Dermis blood vessel endothelial cell (primary cell): Measurements from ENCODE around the gene CAPN3. TPM values are rescaled to one million over a fixed set of nuclear protein-coding genes. Genes with fewer than 3 reads are reported as not detected.
A peak's percentile ranks its signal among the peaks of the same experiment; 100 is the strongest.

ENCODE experiments used
- DNase-seq: peaks from one replicate; pipeline ENCODE4 v3.0.0; 2010
- total RNA-seq: library from RNA; depleted of rRNA; stranded (reverse); fragments of >200 nt; gene quantifications from 2 replicates; pipeline ENCODE4 v1.2.3, GENCODE V29; 2014

CAPN3 gene
- total RNA-seq, 1 donor from 2014 or later, result 2.4 TPM

DNA sequence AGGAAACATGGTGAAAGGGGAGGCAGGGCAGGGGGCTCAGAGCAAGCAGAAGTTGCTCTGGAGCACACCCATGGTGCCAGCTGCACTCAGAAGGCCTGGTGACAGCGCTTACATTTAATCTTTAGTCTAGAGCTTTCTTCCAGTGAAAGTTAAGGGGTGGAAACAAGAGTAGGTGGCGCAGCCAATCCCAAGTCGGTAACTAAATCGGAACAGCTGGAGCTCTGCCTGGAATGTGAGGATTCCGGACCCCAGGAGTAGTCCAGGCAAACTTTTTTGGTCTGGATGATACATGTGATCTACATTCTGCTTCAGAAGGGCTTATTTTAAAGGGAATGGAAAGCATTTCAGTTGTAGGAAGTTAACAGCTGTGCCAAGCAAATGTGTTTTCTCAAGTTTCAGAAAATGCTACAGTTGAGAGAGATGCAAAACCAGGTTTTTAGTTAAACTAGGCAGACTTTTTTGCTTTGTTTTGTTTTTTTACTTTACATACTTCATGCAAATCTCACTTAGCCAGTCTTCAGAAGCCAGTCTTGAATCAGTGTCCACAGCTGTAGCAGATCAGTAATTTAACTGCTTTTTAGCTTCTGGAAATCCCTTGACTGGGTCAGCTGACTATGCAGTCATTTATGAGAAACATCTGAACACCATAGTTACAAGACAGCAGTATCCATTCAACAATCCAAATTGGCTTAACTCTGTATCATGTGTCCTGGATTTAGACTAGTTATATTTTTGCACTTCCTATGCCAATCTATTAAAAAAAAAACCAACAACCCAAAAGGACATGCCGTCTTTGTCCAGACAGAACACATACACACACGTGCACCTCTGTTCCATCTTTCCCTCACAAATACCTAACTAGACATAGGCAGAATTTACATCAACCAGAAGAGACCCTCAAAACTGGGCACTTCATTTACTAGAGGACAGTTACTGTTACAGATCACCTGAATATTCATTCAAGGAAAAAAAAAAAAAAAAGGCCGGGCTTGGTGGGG lies 98.4 kb downstream of the CAPN3 start:
- DNase-seq, result peak; percentile 81

DNA sequence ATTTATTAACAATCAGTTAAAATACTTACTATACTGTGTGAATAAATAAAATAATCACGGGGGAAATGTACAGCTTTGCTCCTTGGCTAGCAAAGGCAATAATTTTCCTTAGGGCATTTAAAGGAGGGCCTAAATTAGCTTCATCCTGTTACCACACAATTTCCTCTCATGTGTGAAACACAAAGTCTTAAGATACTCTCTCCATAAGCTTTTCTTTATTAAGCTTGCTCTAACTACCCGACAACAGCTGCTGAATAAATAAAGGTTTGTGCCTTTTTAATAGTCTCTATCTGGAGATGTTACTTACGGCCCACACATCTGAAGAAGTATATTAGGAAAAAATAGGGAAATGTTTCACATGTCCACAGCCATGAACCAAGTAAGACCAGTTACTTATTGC lies 102.0 kb downstream of the CAPN3 start:
- no peak for DNase-seq

Other genes with a start within 250 kb of the CAPN3 start
- gene PLA2G4F, start 202.9 kb upstream of the CAPN3 start, total RNA-seq, result not detected in 2 replicates
- 47.0 and 53.4 TPM in 2 replicates for gene VPS39, start 151.2 kb upstream of the CAPN3 start, total RNA-seq
- 11.1 and 18.6 TPM in 2 replicates for gene GANC, start 86.3 kb upstream of the CAPN3 start, total RNA-seq
- 60.6 and 62.3 TPM in 2 replicates for gene TMEM87A, start 86.1 kb upstream of the CAPN3 start, total RNA-seq
- 46.3 and 58.3 TPM in 2 replicates for gene ZNF106, start 131.6 kb downstream of the CAPN3 start, total RNA-seq
- gene SNAP23, start 136.1 kb downstream of the CAPN3 start, total RNA-seq, result 181 and 203 TPM in 2 replicates
- gene LRRC57, start 189.3 kb downstream of the CAPN3 start, total RNA-seq, result 32.8 and 36.3 TPM in 2 replicates
- gene HAUS2, start 189.3 kb downstream of the CAPN3 start, total RNA-seq, result 32.0 and 52.4 TPM in 2 replicates
- 23.0 and 35.4 TPM in 2 replicates for gene STARD9, start 216.1 kb downstream of the CAPN3 start, total RNA-seq